ENCODE results near the gene PIPOX. TPM values are rescaled to one million over a fixed set of nuclear protein-coding genes. Genes with fewer than 3 reads are reported as not detected.

Gene PIPOX
- total RNA-seq, 2 donors from 2014 or later, result 1.8 to 5.9 TPM

- Histone ChIP-seq H3K36me3 (ENCODE audit: control insufficient read depth, insufficient read depth, low read length) (peaks cover 8% of the 10 kb centered on the region), H3K9me3 (ENCODE audit: control insufficient read depth, low read length) (no peaks in the 10 kb centered on the region), H3K9ac (ENCODE audit: extremely low read depth, low read length, poor library complexity, severe bottlenecking) (no peak overlapping the region), H3K4me1 (ENCODE audit: control insufficient read depth, insufficient read depth, low read length) (peaks cover 13% of the 10 kb centered on the region), H3K4me3 (ENCODE audit: low read length) (no peak overlapping the region), H3K27ac (ENCODE audit: low read depth, low read length) (no peak overlapping the region), H3K27me3 (ENCODE audit: control insufficient read depth, insufficient read depth, low read length, poor library complexity, severe bottlenecking) (no peaks in the 10 kb centered on the region)
- Mint-ChIP-seq H3K9me3 (no peaks in the 10 kb centered on the region), H3K4me3 (no peak overlapping the region), H3K27ac (no peak overlapping the region), H3K27me3 (ENCODE audit: insufficient read depth) (no peaks in the 10 kb centered on the region), H3K4me1 (peaks cover 15% of the 10 kb centered on the region), H3K36me3 (ENCODE audit: low read depth) (peaks cover 23% of the 10 kb centered on the region)
- DNase-seq, result no peak
- TF ChIP-seq CTCF (conservative IDR thresholded peaks at IDR 0.05), result no peak
- WGBS, 2 experiments (ENCODE audit: insufficient coverage in 1 of 2, insufficient read length in 1 of 2), result 50 to 73% methylated on average over 2 to 6 of the region's 6 CpGs
Observed at GRCh38 chr17:29096094-29096493, 53.2 kb downstream of the PIPOX start.

DNA sequence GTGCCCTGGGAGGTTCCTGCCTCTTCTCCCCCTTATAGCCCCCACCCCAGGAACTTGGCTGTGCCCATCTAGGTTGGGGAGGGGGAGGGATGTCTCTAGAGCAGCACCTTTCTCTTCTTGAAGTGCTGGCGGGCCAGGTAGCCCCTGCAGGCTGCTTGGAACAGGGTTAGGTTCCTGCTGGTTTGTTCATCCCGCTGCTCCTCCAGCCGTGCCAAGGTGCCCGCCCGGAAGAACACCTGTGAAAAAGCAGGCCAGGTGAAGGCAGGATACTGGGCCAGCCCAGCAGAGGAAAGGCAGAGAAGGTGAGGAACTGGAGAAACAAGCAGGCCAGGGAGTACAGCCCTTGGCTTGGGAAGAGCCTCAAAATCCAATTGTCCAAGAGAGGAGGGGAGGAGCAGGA is 56.6 kb downstream of the PIPOX start:
- no peak for TF ChIP-seq CTCF (conservative IDR thresholded peaks at IDR 0.05)
- peaks cover 6% of the 10 kb centered on the region for H3K4me1 Mint-ChIP-seq
- no peak overlapping the region for H3K4me3 Mint-ChIP-seq
- Histone ChIP-seq H3K9ac (ENCODE audit: extremely low read depth, low read length, poor library complexity, severe bottlenecking) (no peak overlapping the region), H3K9me3 (ENCODE audit: control insufficient read depth, low read length) (no peaks in the 10 kb centered on the region), H3K4me3 (ENCODE audit: low read length) (no peak overlapping the region), H3K36me3 (ENCODE audit: control insufficient read depth, insufficient read depth, low read length) (no peaks in the 10 kb centered on the region), H3K4me1 (ENCODE audit: control insufficient read depth, insufficient read depth, low read length) (no peaks in the 10 kb centered on the region), H3K27ac (ENCODE audit: low read depth, low read length) (no peak overlapping the region), H3K27me3 (ENCODE audit: control insufficient read depth, insufficient read depth, low read length, poor library complexity, severe bottlenecking) (no peaks in the 10 kb centered on the region)
- WGBS, 2 experiments (ENCODE audit: insufficient coverage in 1 of 2, insufficient read length in 1 of 2), result 87 to 100% methylated on average over 1 to 5 of the region's 5 CpGs
- H3K27me3 Mint-ChIP-seq (ENCODE audit: insufficient read depth), result no peaks in the 10 kb centered on the region
- H3K36me3 Mint-ChIP-seq (ENCODE audit: low read depth), result peaks cover 16% of the 10 kb centered on the region
- DNase-seq, result no peak
- H3K27ac Mint-ChIP-seq, result no peak overlapping the region
- no peaks in the 10 kb centered on the region for H3K9me3 Mint-ChIP-seq

GRCh38 chr17:29100296-29100695 is 57.4 kb downstream of the PIPOX start:
- H3K4me1 Mint-ChIP-seq, result peaks cover 6% of the 10 kb centered on the region

More at GRCh38 chr17:29100296-29100695, 57.4 kb downstream of the PIPOX start:
- Histone ChIP-seq H3K27ac (ENCODE audit: low read depth, low read length) (no peak overlapping the region), H3K4me3 (ENCODE audit: low read length) (no peak overlapping the region), H3K27me3 (ENCODE audit: control insufficient read depth, insufficient read depth, low read length, poor library complexity, severe bottlenecking) (no peaks in the 10 kb centered on the region), H3K36me3 (ENCODE audit: control insufficient read depth, insufficient read depth, low read length) (no peaks in the 10 kb centered on the region), H3K9me3 (ENCODE audit: control insufficient read depth, low read length) (no peaks in the 10 kb centered on the region), H3K9ac (ENCODE audit: extremely low read depth, low read length, poor library complexity, severe bottlenecking) (no peak overlapping the region), H3K4me1 (ENCODE audit: control insufficient read depth, insufficient read depth, low read length) (no peaks in the 10 kb centered on the region)
- DNase-seq, result no peak
- Mint-ChIP-seq H3K27ac (no peak overlapping the region), H3K36me3 (ENCODE audit: low read depth) (peaks cover 18% of the 10 kb centered on the region), H3K9me3 (no peaks in the 10 kb centered on the region), H3K4me3 (no peak overlapping the region), H3K27me3 (ENCODE audit: insufficient read depth) (no peaks in the 10 kb centered on the region)
- 91 to 92% methylated on average over 8 of the region's 8 CpGs for WGBS, 2 experiments (ENCODE audit: insufficient coverage in 1 of 2, insufficient read length in 1 of 2)
- no peak for TF ChIP-seq CTCF (conservative IDR thresholded peaks at IDR 0.05)

Data from endodermal cell (in vitro differentiated cells).